ENCODE data around the gene DDX55. TPM values are rescaled to one million over a fixed set of nuclear protein-coding genes. Genes with fewer than 3 reads are reported as not detected.

DDX55 gene
- total and polyA plus RNA-seq, 9 donors = 12.0 to 26.6 (median 18.3) TPM

GRCh38 chr12:123633379-123634141, 31.7 kb downstream of the DDX55 start, which contains the start of the genes EIF2B1 and GTF2H3:
Gene EIF2B1 (minus strand): TSS chr12:123633686. CDS start chr12:123633557, 129 bp downstream.
Gene GTF2H3 (plus strand): TSS chr12:123633829. CDS start chr12:123633860, 31 bp downstream.
- H3K27me3 ChIP-seq = no peaks in the 10 kb centered on the region
- peak within 1 kb of the TSS; percentile 22 to 58 for H3K27ac ChIP-seq
- intact Hi-C loops (cut with DNase I) = no loop called here
- H3K9me3 ChIP-seq = no peaks in the 10 kb centered on the region
- peak; percentile 95 to 98 (median 95) for DNase-seq
- H3K36me3 ChIP-seq = no peaks in the 10 kb centered on the region
- peak within 1 kb of the TSS; percentile 93 for H3K4me3 ChIP-seq
- H3K4me1 ChIP-seq (ENCODE audit: insufficient read depth) = peaks cover 5% of the 10 kb centered on the region
- 0% methylated on average over 51 to 52 of the region's 52 CpGs for WGBS, 3 donors
- TF ChIP-seq EP300 (IDR thresholded peaks at IDR 0.05) = no peak
- peak; percentile 80 for TF ChIP-seq POLR2A (IDR thresholded peaks at IDR 0.05)

- no peaks in the 10 kb centered on the region for H3K36me3 ChIP-seq
- H3K9me3 ChIP-seq = no peaks in the 10 kb centered on the region
- TF ChIP-seq CTCF (IDR thresholded peaks at IDR 0.05) (no peak), EP300 (IDR thresholded peaks at IDR 0.05) (no peak), POLR2A (IDR thresholded peaks at IDR 0.05) (no peak)
- peak overlapping the region in 1 of 2 donors; percentile 58 for H3K27ac ChIP-seq
- 8 to 18% (median 11%) methylated on average over 19 of the region's 19 CpGs for WGBS, 3 donors
- intact Hi-C loops (cut with DNase I) = no loop called here
- peak overlapping the region; percentile 93 for H3K4me3 ChIP-seq
- H3K27me3 ChIP-seq = no peaks in the 10 kb centered on the region
- DNase-seq = peak in 1 of 5 donors; percentile 34
- H3K4me1 ChIP-seq (ENCODE audit: insufficient read depth) = peaks cover 5% of the 10 kb centered on the region
Observed at GRCh38 chr12:123634142-123634561, 32.3 kb downstream of the DDX55 start.

GRCh38 chr12:123643911-123644310, 42.0 kb downstream of the DDX55 start:
- DNase-seq = no peak
- Histone ChIP-seq H3K4me1 (ENCODE audit: insufficient read depth) (no peaks in the 10 kb centered on the region), H3K27ac (no peak overlapping the region), H3K4me3 (no peak overlapping the region), H3K36me3 (no peaks in the 10 kb centered on the region), H3K27me3 (no peaks in the 10 kb centered on the region), H3K9me3 (no peaks in the 10 kb centered on the region)
- TF ChIP-seq EP300 (IDR thresholded peaks at IDR 0.05) = no peak
- TF ChIP-seq POLR2A (IDR thresholded peaks at IDR 0.05) = no peak
- no peak for TF ChIP-seq CTCF (IDR thresholded peaks at IDR 0.05)
- intact Hi-C loops (cut with DNase I) = no loop called here
- 87 to 90% (median 87%) methylated on average over 7 of the region's 7 CpGs for WGBS, 3 donors

GRCh38 chr12:123645380-123645779, 43.5 kb downstream of the DDX55 start:
- TF ChIP-seq EP300 (IDR thresholded peaks at IDR 0.05) (no peak), POLR2A (IDR thresholded peaks at IDR 0.05) (no peak), CTCF (IDR thresholded peaks at IDR 0.05) (no peak)
- no peaks in the 10 kb centered on the region for H3K4me1 ChIP-seq (ENCODE audit: insufficient read depth)
- no peaks in the 10 kb centered on the region for H3K9me3 ChIP-seq
- no peak for DNase-seq
- H3K4me3 ChIP-seq = no peak overlapping the region
- H3K27me3 ChIP-seq = no peaks in the 10 kb centered on the region
- intact Hi-C loops (cut with DNase I) = no loop called here
- WGBS, 3 donors = 95 to 98% (median 95%) methylated on average over 3 of the region's 3 CpGs
- H3K36me3 ChIP-seq = no peaks in the 10 kb centered on the region
- no peak overlapping the region for H3K27ac ChIP-seq

- no peak overlapping the region for H3K27ac ChIP-seq
- no peaks in the 10 kb centered on the region for H3K4me1 ChIP-seq (ENCODE audit: insufficient read depth)
- intact Hi-C loops (cut with DNase I) = no loop called here
- H3K9me3 ChIP-seq = no peaks in the 10 kb centered on the region
- no peaks in the 10 kb centered on the region for H3K36me3 ChIP-seq
- no peaks in the 10 kb centered on the region for H3K27me3 ChIP-seq
- WGBS, 3 donors = 77 to 83% (median 80%) methylated on average over 5 of the region's 5 CpGs
- DNase-seq = no peak
- no peak overlapping the region for H3K4me3 ChIP-seq
- TF ChIP-seq CTCF (IDR thresholded peaks at IDR 0.05) = no peak
- no peak for TF ChIP-seq POLR2A (IDR thresholded peaks at IDR 0.05)
- TF ChIP-seq EP300 (IDR thresholded peaks at IDR 0.05) = no peak
Observed at GRCh38 chr12:123645878-123646277, 44.0 kb downstream of the DDX55 start.
